Measurements from ENCODE around the gene SLC8B1. TPM values are rescaled to one million over a fixed set of nuclear protein-coding genes. Genes with fewer than 3 reads are reported as not detected.

SLC8B1 gene
- polyA plus RNA-seq, 1 donor (not counting 4 experiments of a cell fraction or from before 2014, with no cell fraction given): 8.0 TPM

- Histone ChIP-seq H3K4me2 (ENCODE audit: control insufficient read depth, extremely low read depth, insufficient read depth, low read depth, low read length) (no peak overlapping the region), H3K4me1 (ENCODE audit: control insufficient read depth, extremely low read depth, insufficient read depth, low read length) (no peaks in the 10 kb centered on the region), H3K79me2 (ENCODE audit: control insufficient read depth, insufficient read depth, low read length) (no peaks in the 10 kb centered on the region), H4K20me1 (ENCODE audit: control insufficient read depth, extremely low read depth, insufficient read depth, low read length) (no peaks in the 10 kb centered on the region), H3K9me3 (ENCODE audit: control insufficient read depth, low read depth, low read length) (no peaks in the 10 kb centered on the region), H3K9me1 (ENCODE audit: control insufficient read depth, extremely low read depth, insufficient read depth, low read length) (no peaks in the 10 kb centered on the region), H3K27me3 (ENCODE audit: control insufficient read depth, extremely low read depth, insufficient read depth, low read length) (no peaks in the 10 kb centered on the region), H3K9ac (ENCODE audit: control insufficient read depth, extremely low read depth, insufficient read depth, low read length) (no peak overlapping the region), H3K36me3 (ENCODE audit: control insufficient read depth in 2 of 2, extremely low read depth in 1 of 2, insufficient read depth in 2 of 2, low read length in 2 of 2) (peaks cover 5 to 11% of the 10 kb centered on the region in 2 experiments), H2AFZ (ENCODE audit: control insufficient read depth, low read length) (no peak overlapping the region), H3K27ac (ENCODE audit: control insufficient read depth, insufficient read depth, low read length) (no peak overlapping the region), H3K4me3 (ENCODE audit: control insufficient read depth in 2 of 3, extremely low read depth in 1 of 3, insufficient read depth in 2 of 3, low read depth in 1 of 3, low read length in 3 of 3) (no peak overlapping the region)
- no peak for FAIRE-seq
- TF ChIP-seq EZH2 (IDR thresholded peaks at IDR 0.05; ENCODE audit: low read length) (no peak), CTCF (optimal IDR thresholded peaks at IDR 0.05 in 1 of 3, IDR thresholded peaks at IDR 0.05 in 1 of 3, conservative IDR thresholded peaks at IDR 0.05 in 1 of 3; ENCODE audit: extremely low read depth in 1 of 3, insufficient read depth in 2 of 3, low read length in 3 of 3) (no peak)
- dilution Hi-C loops (cut with MboI; ENCODE audit: extremely low pct_ligation_motif_present, low sequenced_read_pairs): no loop called here
- DNase-seq (ENCODE audit: low read depth, low spot score): no peak
Observed at GRCh38 chr12:113305281-113305856, 29.5 kb downstream of the SLC8B1 start.

GRCh38 chr12:113302886-113303640 lies 31.8 kb downstream of the SLC8B1 start:
- Histone ChIP-seq H3K9me3 (ENCODE audit: control insufficient read depth, low read depth, low read length) (no peaks in the 10 kb centered on the region), H3K27ac (ENCODE audit: control insufficient read depth, insufficient read depth, low read length) (no peak overlapping the region)
- FAIRE-seq: no peak

More at GRCh38 chr12:113302886-113303640, 31.8 kb downstream of the SLC8B1 start:
- Histone ChIP-seq H3K4me1 (ENCODE audit: control insufficient read depth, extremely low read depth, insufficient read depth, low read length) (peaks cover 14% of the 10 kb centered on the region), H3K27me3 (ENCODE audit: control insufficient read depth, extremely low read depth, insufficient read depth, low read length) (no peaks in the 10 kb centered on the region), H2AFZ (ENCODE audit: control insufficient read depth, low read length) (no peak overlapping the region), H3K9me1 (ENCODE audit: control insufficient read depth, extremely low read depth, insufficient read depth, low read length) (peaks cover 2% of the 10 kb centered on the region), H4K20me1 (ENCODE audit: control insufficient read depth, extremely low read depth, insufficient read depth, low read length) (no peaks in the 10 kb centered on the region), H3K9ac (ENCODE audit: control insufficient read depth, extremely low read depth, insufficient read depth, low read length) (no peak overlapping the region), H3K4me2 (ENCODE audit: control insufficient read depth, extremely low read depth, insufficient read depth, low read depth, low read length) (no peak overlapping the region), H3K36me3 (ENCODE audit: control insufficient read depth in 2 of 2, extremely low read depth in 1 of 2, insufficient read depth in 2 of 2, low read length in 2 of 2) (peaks cover 5 to 9% of the 10 kb centered on the region in 2 experiments), H3K4me3 (ENCODE audit: control insufficient read depth in 2 of 3, extremely low read depth in 1 of 3, insufficient read depth in 2 of 3, low read depth in 1 of 3, low read length in 3 of 3) (no peak overlapping the region), H3K79me2 (ENCODE audit: control insufficient read depth, insufficient read depth, low read length) (no peaks in the 10 kb centered on the region)
- dilution Hi-C loops (cut with MboI; ENCODE audit: extremely low pct_ligation_motif_present, low sequenced_read_pairs): no loop called here
- no peak for DNase-seq (ENCODE audit: low read depth, low spot score)
- no peak for TF ChIP-seq EZH2 (IDR thresholded peaks at IDR 0.05; ENCODE audit: low read length)
- TF ChIP-seq CTCF (optimal IDR thresholded peaks at IDR 0.05 in 1 of 3, IDR thresholded peaks at IDR 0.05 in 1 of 3, conservative IDR thresholded peaks at IDR 0.05 in 1 of 3; ENCODE audit: extremely low read depth in 1 of 3, insufficient read depth in 2 of 3, low read length in 3 of 3): no peak

Data from keratinocyte (primary cell).